Astrocyte (in vitro differentiated cells and primary cell): Measurements from ENCODE around the gene IDS. TPM values are rescaled to one million over a fixed set of nuclear protein-coding genes. Genes with fewer than 3 reads are reported as not detected.
"Not testable (repeated sequence)": the region's sequence is repeated elsewhere in the genome, so short reads cannot be mapped to it uniquely, and the experiment has no call there.

Source experiments
- DNase-seq: peaks from one replicate; pipeline ENCODE4 v3.0.0-alpha.2; 2010; ENCODE audit warnings: low read depth
- FAIRE-seq: peaks from 2 replicates; lab custom pipeline; 2011; peaks lifted over from hg19 to GRCh38; lab: Jason Lieb, UNC
- H2AFZ ChIP-seq: 2 replicates; pipeline ENCODE4 v1.6.0; 2012; ENCODE audit warnings: low read depth, low read length, inconsistent platforms
- H3K27ac ChIP-seq: 2 replicates; pipeline ENCODE4 v1.5.1; 2011; ENCODE audit warnings: low read depth, low read length, inconsistent platforms
- H3K27me3 ChIP-seq: 2 replicates; pipeline ENCODE4 v1.6.0; 2011; ENCODE audit warnings: low read length, inconsistent platforms; ENCODE audit not compliant: insufficient read depth
- H3K36me3 ChIP-seq: 2 replicates; pipeline ENCODE4 v1.5.1; 2011; ENCODE audit warnings: low read length, inconsistent platforms; ENCODE audit not compliant: insufficient read depth
- H3K4me1 ChIP-seq: 2 replicates; pipeline ENCODE4 v1.5.1; 2011; ENCODE audit warnings: low read length, inconsistent platforms; ENCODE audit not compliant: insufficient read depth
- H3K4me2 ChIP-seq: 2 replicates; pipeline ENCODE4 v1.6.0; 2012; ENCODE audit warnings: low read length, inconsistent platforms
- H3K4me3 ChIP-seq: 2 replicates; pipeline ENCODE4 v1.5.1; 2011; ENCODE audit warnings: low read depth, mild to moderate bottlenecking, low read length, inconsistent platforms; ENCODE audit not compliant: insufficient read depth
- H3K79me2 ChIP-seq: 2 replicates; pipeline ENCODE4 v1.6.0; 2012; ENCODE audit warnings: mild to moderate bottlenecking, low read length, inconsistent platforms; ENCODE audit not compliant: insufficient read depth
- H3K9ac ChIP-seq: 2 replicates; pipeline ENCODE4 v1.6.0; 2012; ENCODE audit warnings: mild to moderate bottlenecking, low read length, inconsistent platforms
- H3K9me3 ChIP-seq: 2 replicates; pipeline ENCODE4 v1.5.1; 2012; ENCODE audit warnings: low read depth, mild to moderate bottlenecking, low read length, inconsistent platforms; ENCODE audit not compliant: insufficient read depth
- H4K20me1 ChIP-seq: 2 replicates; pipeline ENCODE4 v1.6.0; 2012; ENCODE audit warnings: low read length, inconsistent platforms; ENCODE audit not compliant: insufficient read depth
- H3K27ac Mint-ChIP-seq: one replicate; pipeline ENCODE4 v1.8.0; 2021; ENCODE audit warnings: mild to moderate bottlenecking, mixed read lengths; ENCODE audit not compliant: unreplicated experiment
- H3K27me3 Mint-ChIP-seq: one replicate; pipeline ENCODE4 v1.8.0; 2021; ENCODE audit warnings: low read depth, mixed read lengths; ENCODE audit not compliant: unreplicated experiment
- H3K36me3 Mint-ChIP-seq: one replicate; pipeline ENCODE4 v1.8.0; 2021; ENCODE audit warnings: low read depth, mixed read lengths; ENCODE audit not compliant: unreplicated experiment
- H3K4me1 Mint-ChIP-seq: one replicate; pipeline ENCODE4 v1.8.0; 2021; ENCODE audit warnings: low read depth, mixed read lengths; ENCODE audit not compliant: unreplicated experiment
- H3K4me3 Mint-ChIP-seq: one replicate; pipeline ENCODE4 v1.8.0; 2021; ENCODE audit warnings: mild to moderate bottlenecking, moderate library complexity, mixed read lengths; ENCODE audit not compliant: unreplicated experiment
- H3K9me3 Mint-ChIP-seq: one replicate; pipeline ENCODE4 v1.8.0; 2021; ENCODE audit warnings: mild to moderate bottlenecking, mixed read lengths; ENCODE audit not compliant: unreplicated experiment
- EZH2 ChIP-seq: IDR thresholded peaks from 2 replicates; pipeline ENCODE4 v1.6.1; 2012; ENCODE audit warnings: mild to moderate bottlenecking, low read length, inconsistent platforms; ENCODE audit not compliant: insufficient read depth
- total RNA-seq: library from RNA; stranded (reverse); gene quantifications from 2 replicates; pipeline ENCODE4 v1.2.1, GENCODE V29; 2021
- TF ChIP-seq, protein P1 (sequence below): IDR thresholded peaks from 2 replicates; pipeline ENCODE4 v1.5.1; 2011; ENCODE audit warnings: low read depth, mild to moderate bottlenecking, inconsistent platforms, low read length, moderate library complexity; ENCODE audit not compliant: insufficient read depth

The IDS gene
- total RNA-seq, 1 donor from 2014 or later: 130 TPM

DNA sequence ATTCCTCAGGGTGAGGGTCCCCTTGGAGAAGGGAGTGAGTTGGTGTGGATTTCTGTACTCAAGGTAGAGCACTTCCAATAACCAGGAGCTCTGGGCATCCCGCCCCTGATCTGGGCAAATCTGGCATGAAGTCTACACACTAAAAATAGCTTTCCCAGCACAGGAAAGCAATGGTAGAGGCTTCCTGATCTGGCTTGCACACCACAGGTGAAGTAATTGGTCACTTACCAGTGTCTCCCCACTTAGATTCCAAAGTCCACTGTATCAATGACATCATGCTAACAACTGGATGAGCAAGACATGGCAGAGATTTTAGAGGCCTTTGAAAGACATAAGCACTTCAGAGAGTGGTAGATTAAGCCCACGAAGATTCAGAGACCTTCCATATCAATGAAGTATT is 17.8 kb upstream of the IDS start:
- Histone ChIP-seq H3K27ac (no peak overlapping the region), H3K9ac (no peak overlapping the region)
- no peak for FAIRE-seq

DNA sequence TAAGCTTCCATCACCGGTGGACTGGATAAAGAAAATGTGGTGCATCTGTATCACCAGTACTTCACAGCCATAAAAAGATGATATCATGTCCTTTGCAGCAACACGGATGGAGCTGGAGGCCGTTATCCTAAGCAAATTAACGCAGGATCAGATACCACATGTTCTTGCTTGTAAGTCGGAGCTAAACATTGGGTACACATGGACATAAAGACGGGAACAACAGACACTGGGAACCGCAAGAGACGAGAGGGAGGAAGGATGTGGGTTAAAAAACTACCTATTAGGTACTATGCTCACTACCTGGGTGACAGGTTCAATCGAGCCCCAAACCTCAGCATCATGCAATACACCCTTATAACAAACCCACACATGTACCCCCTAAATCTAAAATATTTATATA is 16.3 kb upstream of the IDS start:
- no peak overlapping the region for H3K4me2 ChIP-seq
- no peaks in the 10 kb centered on the region for H3K79me2 ChIP-seq
- H3K36me3 ChIP-seq: no peaks in the 10 kb centered on the region
- DNase-seq (no peak), FAIRE-seq (peak; percentile 70)
- TF ChIP-seq EZH2: no peak
- TF ChIP-seq, protein P1, sequence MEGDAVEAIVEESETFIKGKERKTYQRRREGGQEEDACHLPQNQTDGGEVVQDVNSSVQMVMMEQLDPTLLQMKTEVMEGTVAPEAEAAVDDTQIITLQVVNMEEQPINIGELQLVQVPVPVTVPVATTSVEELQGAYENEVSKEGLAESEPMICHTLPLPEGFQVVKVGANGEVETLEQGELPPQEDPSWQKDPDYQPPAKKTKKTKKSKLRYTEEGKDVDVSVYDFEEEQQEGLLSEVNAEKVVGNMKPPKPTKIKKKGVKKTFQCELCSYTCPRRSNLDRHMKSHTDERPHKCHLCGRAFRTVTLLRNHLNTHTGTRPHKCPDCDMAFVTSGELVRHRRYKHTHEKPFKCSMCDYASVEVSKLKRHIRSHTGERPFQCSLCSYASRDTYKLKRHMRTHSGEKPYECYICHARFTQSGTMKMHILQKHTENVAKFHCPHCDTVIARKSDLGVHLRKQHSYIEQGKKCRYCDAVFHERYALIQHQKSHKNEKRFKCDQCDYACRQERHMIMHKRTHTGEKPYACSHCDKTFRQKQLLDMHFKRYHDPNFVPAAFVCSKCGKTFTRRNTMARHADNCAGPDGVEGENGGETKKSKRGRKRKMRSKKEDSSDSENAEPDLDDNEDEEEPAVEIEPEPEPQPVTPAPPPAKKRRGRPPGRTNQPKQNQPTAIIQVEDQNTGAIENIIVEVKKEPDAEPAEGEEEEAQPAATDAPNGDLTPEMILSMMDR: no peak
- H3K9ac ChIP-seq: no peak overlapping the region
- no peak overlapping the region for H3K27ac ChIP-seq
- no peak overlapping the region for H3K27ac Mint-ChIP-seq
- no peaks in the 10 kb centered on the region for H3K36me3 Mint-ChIP-seq
- peaks cover 6% of the 10 kb centered on the region for H3K4me1 Mint-ChIP-seq
- H3K9me3 Mint-ChIP-seq: no peaks in the 10 kb centered on the region
- H3K4me1 ChIP-seq: no peaks in the 10 kb centered on the region
- H3K27me3 Mint-ChIP-seq: no peaks in the 10 kb centered on the region
- H3K9me3 ChIP-seq: no peaks in the 10 kb centered on the region
- no peak overlapping the region for H3K4me3 Mint-ChIP-seq
- H3K4me3 ChIP-seq: no peak overlapping the region
- no peaks in the 10 kb centered on the region for H3K27me3 ChIP-seq
- no peak overlapping the region for H2AFZ ChIP-seq
- no peaks in the 10 kb centered on the region for H4K20me1 ChIP-seq

More for the DNA sequence above, 17.8 kb upstream of the IDS start:
- Histone ChIP-seq H3K79me2 (no peaks in the 10 kb centered on the region), H3K4me1 (no peaks in the 10 kb centered on the region), H3K4me3 (no peak overlapping the region), H3K27me3 (no peaks in the 10 kb centered on the region), H3K9me3 (no peaks in the 10 kb centered on the region), H3K4me2 (no peak overlapping the region), H3K36me3 (no peaks in the 10 kb centered on the region), H2AFZ (no peak overlapping the region), H4K20me1 (no peaks in the 10 kb centered on the region)
- no peaks in the 10 kb centered on the region for H3K36me3 Mint-ChIP-seq
- H3K27me3 Mint-ChIP-seq: no peaks in the 10 kb centered on the region
- no peaks in the 10 kb centered on the region for H3K9me3 Mint-ChIP-seq
- DNase-seq: no peak
- H3K4me3 Mint-ChIP-seq: no peak overlapping the region
- TF ChIP-seq EZH2: no peak
- TF ChIP-seq, protein P1: no peak
- no peak overlapping the region for H3K27ac Mint-ChIP-seq
- H3K4me1 Mint-ChIP-seq: peaks cover 6% of the 10 kb centered on the region

DNA sequence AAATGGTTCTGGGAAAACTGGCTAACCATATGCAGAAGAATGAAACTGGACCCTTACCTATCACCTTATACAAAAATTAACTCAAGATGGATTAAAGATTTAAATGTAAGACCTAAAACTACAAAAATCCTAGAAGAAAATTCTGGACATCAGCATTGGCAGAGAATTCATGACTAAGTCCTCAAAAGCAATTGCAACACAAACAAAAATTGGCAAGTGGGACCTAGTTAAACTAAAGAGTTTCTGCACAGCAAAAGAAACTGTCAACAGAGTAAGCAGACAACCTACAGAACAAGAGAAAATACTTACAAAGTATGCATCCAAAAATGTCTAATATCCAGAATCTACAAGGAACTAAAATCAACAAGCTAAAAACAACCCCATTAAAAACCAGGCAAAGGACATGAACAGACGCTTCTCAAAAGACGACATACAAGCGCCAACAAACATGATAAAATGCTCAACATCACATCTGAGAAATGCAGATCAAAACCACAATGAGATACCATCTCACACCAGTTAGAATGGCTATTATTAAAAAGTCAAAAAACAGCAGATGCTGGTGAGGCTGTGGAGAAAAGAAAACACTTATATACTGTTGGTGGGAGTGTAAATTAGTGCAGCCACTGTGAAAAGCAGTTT is 15.7 kb upstream of the IDS start:
- H3K27ac ChIP-seq, H3K4me3 Mint-ChIP-seq: not testable (repeated sequence)

More for the DNA sequence above, 15.7 kb upstream of the IDS start:
- not testable (repeated sequence) for H3K9me3 ChIP-seq, H3K36me3 ChIP-seq, H3K4me1 ChIP-seq, H2AFZ ChIP-seq, H3K9ac ChIP-seq, H3K36me3 Mint-ChIP-seq, H3K27ac Mint-ChIP-seq, H3K4me1 Mint-ChIP-seq, H3K4me3 ChIP-seq, H3K27me3 Mint-ChIP-seq, H3K79me2 ChIP-seq, H3K27me3 ChIP-seq, H3K4me2 ChIP-seq, H3K9me3 Mint-ChIP-seq, H4K20me1 ChIP-seq
- DNase-seq (peak; percentile 31), FAIRE-seq (peak; percentile 77)
